H1 (cell line): Measurements from ENCODE around the gene ABLIM1. TPM values are rescaled to one million over a fixed set of nuclear protein-coding genes. Genes with fewer than 3 reads are reported as not detected.

Experiments used
- CTCF ChIA-PET: fragments of 300-600 bp; sonication (Branson Sonifier 250); formaldehyde crosslinking; loops from one replicate; lab custom pipeline; 2021; ENCODE audit not compliant: partially characterized antibody; lab: Charles Lee
- POLR2A ChIA-PET: fragments of 300-600 bp; sonication (Branson Sonifier 250); formaldehyde crosslinking; loops from one replicate; lab custom pipeline; 2021; ENCODE audit warnings: inconsistent platforms; ENCODE audit not compliant: partially characterized antibody; lab: Charles Lee
- DNase-seq, 2 experiments: peaks; one replicate each; pipeline versions ENCODE4 v3.0.0 to v3.0.0-alpha.2; 2010 to 2022; ENCODE audit warnings: low spot score in 2 of 2, low read depth in 1 of 2, mixed read lengths in 1 of 2
- FAIRE-seq: peaks from 2 replicates; lab custom pipeline; 2011; peaks lifted over from hg19 to GRCh38; lab: Jason Lieb, UNC
- H2AFZ ChIP-seq: 2 replicates; pipeline ENCODE4 v1.8.1; 2012; ENCODE audit warnings: low read length, inconsistent platforms
- H2AK5ac ChIP-seq: 2 replicates; pipeline ENCODE4 v1.6.1; 2013; ENCODE audit warnings: low read depth, low read length
- H2BK120ac ChIP-seq: replicated peaks from 2 replicates; pipeline ENCODE3; 2013; ENCODE audit warnings: low read depth, low read length, inconsistent platforms
- H2BK12ac ChIP-seq: 2 replicates; pipeline ENCODE4 v1.6.1; 2013; ENCODE audit warnings: low read depth, low read length
- H2BK15ac ChIP-seq: 2 replicates; pipeline ENCODE4 v1.6.1; 2013; ENCODE audit warnings: low read length
- H2BK20ac ChIP-seq: 2 replicates; pipeline ENCODE4 v1.6.1; 2013; ENCODE audit warnings: low read length
- H2BK5ac ChIP-seq: 2 replicates; pipeline ENCODE4 v1.6.1; 2013; ENCODE audit warnings: low read depth, low read length
- H3K14ac ChIP-seq: 2 replicates; pipeline ENCODE4 v1.6.1; 2013; ENCODE audit warnings: inconsistent platforms; ENCODE audit not compliant: insufficient read length
- H3K18ac ChIP-seq: 2 replicates; pipeline ENCODE4 v1.6.1; 2013; ENCODE audit warnings: low read length; ENCODE audit errors: extremely low read depth
- H3K23ac ChIP-seq: 2 replicates; pipeline ENCODE4 v1.6.1; 2013; ENCODE audit warnings: inconsistent platforms; ENCODE audit not compliant: insufficient read length
- H3K23me2 ChIP-seq: 2 replicates; pipeline ENCODE4 v1.6.1; 2013; ENCODE audit warnings: low read depth, low read length
- H3K27ac ChIP-seq: 2 replicates; pipeline ENCODE4 v1.6.1; 2011; ENCODE audit warnings: low read depth, low read length, inconsistent platforms
- H3K27me3 ChIP-seq, 4 experiments: replicated peaks in 1 of 4; 1 replicate in 1 of 4; 2 replicates in 3 of 4; pipeline versions ENCODE4 v1.6.1 to v1.8.1; 2011 to 2013; ENCODE audit warnings: low read length in 3 of 4, mild to moderate bottlenecking in 3 of 4, inconsistent platforms in 2 of 4, mixed read lengths in 2 of 4, moderate library complexity in 1 of 4; ENCODE audit not compliant: control insufficient read depth in 3 of 4, insufficient read depth in 3 of 4; ENCODE audit errors: extremely low read depth in 1 of 4
- H3K36me3 ChIP-seq, 4 experiments: 2 replicates each; pipeline versions ENCODE4 v1.6.1 to v1.8.1; 2011 to 2013; ENCODE audit warnings: mild to moderate bottlenecking in 4 of 4, low read length in 3 of 4, moderate library complexity in 2 of 4, control low read depth in 1 of 4, inconsistent platforms in 1 of 4; ENCODE audit not compliant: insufficient read depth in 4 of 4, control insufficient read depth in 2 of 4
- H3K4ac ChIP-seq: replicated peaks from 2 replicates; pipeline ENCODE3; 2013; ENCODE audit warnings: low read length, low read depth, mixed read lengths, inconsistent platforms; ENCODE audit not compliant: insufficient read length
- H3K4me1 ChIP-seq, 4 experiments: replicated peaks in 1 of 4; 1 replicate in 1 of 4; 2 replicates in 3 of 4; pipeline versions ENCODE4 v1.6.1 to v1.8.1; 2011 to 2013; ENCODE audit warnings: low read length in 3 of 4, inconsistent platforms in 2 of 4, mixed read lengths in 1 of 4; ENCODE audit not compliant: insufficient read depth in 4 of 4, control insufficient read depth in 3 of 4
- H3K4me2 ChIP-seq, 2 experiments: 2 replicates each; pipeline versions ENCODE4 v1.6.1 to v1.8.1; 2011 to 2013; ENCODE audit warnings: low read depth in 2 of 2, low read length in 2 of 2, control low read depth in 1 of 2, inconsistent platforms in 1 of 2, mild to moderate bottlenecking in 1 of 2; ENCODE audit not compliant: insufficient read depth in 1 of 2
- H3K4me3 ChIP-seq, 4 experiments: fragments of 200-600, 300-600 bp in 1 of 4; sonication (generic), shearing (Covaris generic), sonication (Bioruptor Twin) in 1 of 4; 2 replicates each; pipeline versions ENCODE4 v1.5.1 to v1.8.1; 2011 to 2016; ENCODE audit warnings: low read length in 4 of 4, low read depth in 3 of 4, control low read depth in 2 of 4, inconsistent platforms in 2 of 4, mild to moderate bottlenecking in 2 of 4, mixed read lengths in 1 of 4, moderate library complexity in 1 of 4; ENCODE audit not compliant: insufficient read depth in 2 of 4; ENCODE audit errors: extremely low read depth in 1 of 4
- H3K56ac ChIP-seq: replicated peaks from 2 replicates; pipeline ENCODE3; 2013; ENCODE audit warnings: low read depth, mild to moderate bottlenecking, mixed read lengths, low read length, inconsistent platforms; ENCODE audit not compliant: insufficient read length
- H3K79me1 ChIP-seq: 2 replicates; pipeline ENCODE4 v1.6.1; 2013; ENCODE audit warnings: low read depth, low read length, control low read depth
- H3K79me2 ChIP-seq, 2 experiments: 2 replicates each; pipeline versions ENCODE4 v1.6.1 to v1.8.1; 2012 to 2013; ENCODE audit warnings: low read length in 2 of 2, mild to moderate bottlenecking in 2 of 2, inconsistent platforms in 1 of 2; ENCODE audit not compliant: insufficient read depth in 2 of 2, control insufficient read depth in 1 of 2
- H3K9ac ChIP-seq, 4 experiments: replicated peaks in 1 of 4; 1 replicate in 1 of 4; 2 replicates in 3 of 4; pipeline versions ENCODE4 v1.6.1 to v1.8.1; 2011 to 2013; ENCODE audit warnings: low read depth in 3 of 4, low read length in 3 of 4, control low read depth in 2 of 4, mild to moderate bottlenecking in 2 of 4, moderate library complexity in 2 of 4, inconsistent platforms in 1 of 4; ENCODE audit errors: extremely low read depth in 1 of 4
- H3K9me3 ChIP-seq, 2 experiments: 2 replicates each; pipeline versions ENCODE4 v1.6.1 to v1.8.1; 2012 to 2013; ENCODE audit warnings: mild to moderate bottlenecking in 2 of 2, moderate library complexity in 2 of 2, control low read depth in 1 of 2, inconsistent platforms in 1 of 2, low read depth in 1 of 2, low read length in 1 of 2, mixed read lengths in 1 of 2; ENCODE audit not compliant: insufficient read depth in 2 of 2
- H4K20me1 ChIP-seq, 2 experiments: replicated peaks in 1 of 2; 2 replicates each; pipeline versions ENCODE3 to v1.8.1; 2011 to 2013; ENCODE audit warnings: inconsistent platforms in 2 of 2, low read length in 2 of 2, mild to moderate bottlenecking in 1 of 2; ENCODE audit not compliant: insufficient read depth in 2 of 2, control insufficient read depth in 1 of 2
- H4K5ac ChIP-seq: 2 replicates; pipeline ENCODE4 v1.6.1; 2013; ENCODE audit warnings: low read length, low read depth, mixed read lengths, inconsistent platforms; ENCODE audit not compliant: insufficient read length
- H4K8ac ChIP-seq: 2 replicates; pipeline ENCODE4 v1.8.0; 2013; ENCODE audit warnings: mild to moderate bottlenecking, moderate library complexity, low read length, inconsistent platforms; ENCODE audit not compliant: insufficient read depth; ENCODE audit errors: extremely low read depth
- H4K91ac ChIP-seq: replicated peaks from 2 replicates; pipeline ENCODE3; 2013; ENCODE audit warnings: low read length, mixed read lengths, inconsistent platforms; ENCODE audit not compliant: insufficient read length
- CHD1 ChIP-seq: IDR thresholded peaks from 2 replicates; pipeline ENCODE4 v1.6.1; 2012; ENCODE audit warnings: low read depth, low read length, improper control_type of control experiment
- CTBP2 ChIP-seq: IDR thresholded peaks from 2 replicates; pipeline ENCODE4 v1.7.0; 2011; ENCODE audit warnings: borderline replicate concordance, mild to moderate bottlenecking, moderate library complexity, mixed read lengths, low read length; ENCODE audit not compliant: insufficient read depth, insufficient read length
- KDM4A ChIP-seq: IDR thresholded peaks from one replicate; pipeline ENCODE4 v1.7.1; 2012; ENCODE audit warnings: low read depth, mild to moderate bottlenecking, moderate library complexity, low read length, inconsistent platforms; ENCODE audit not compliant: severe bottlenecking
- KDM5A ChIP-seq: fragments of 200-600 bp; IDR thresholded peaks from 2 replicates; pipeline ENCODE4 v1.7.1; 2012; ENCODE audit warnings: mild to moderate bottlenecking, low read length, inconsistent platforms, mixed read lengths
- NANOG ChIP-seq: IDR thresholded peaks from 2 replicates; pipeline ENCODE4 v1.6.1; 2011; ENCODE audit warnings: low read length, low read depth, mild to moderate bottlenecking, inconsistent platforms; ENCODE audit not compliant: insufficient read depth, poor library complexity, severe bottlenecking
- SP2 ChIP-seq: IDR thresholded peaks from 2 replicates; pipeline ENCODE4 v1.6.1; 2012; ENCODE audit warnings: mild to moderate bottlenecking, low read length, inconsistent platforms
- SP4 ChIP-seq: IDR thresholded peaks from 2 replicates; pipeline ENCODE4 v1.6.1; 2012; ENCODE audit warnings: low read length, inconsistent platforms
- TAF1 ChIP-seq: IDR thresholded peaks from 2 replicates; pipeline ENCODE4 v1.6.1; 2011; ENCODE audit warnings: mild to moderate bottlenecking, low read depth, low read length
- TBP ChIP-seq: IDR thresholded peaks from 2 replicates; pipeline ENCODE4 v1.6.1; 2011; ENCODE audit warnings: low read depth, low read length, improper control_type of control experiment
- WGBS, 2 experiments: shearing (Covaris generic) in 1 of 2; methylation state at CpG; one replicate each; pipeline versions ENCODE4 v1.1.6 to v1.1.7; 2013 to 2015; ENCODE audit warnings: low lambda C conversion rate in 2 of 2, mixed read lengths in 2 of 2, inconsistent platforms in 1 of 2, low coverage in 1 of 2, missing lambda C conversion rate in 1 of 2; ENCODE audit not compliant: insufficient replicate concordance in 2 of 2, insufficient coverage in 1 of 2, insufficient read length in 1 of 2; ENCODE audit errors: extremely low coverage in 1 of 2, missing lambda C conversion rate in 1 of 2; 5-methylcytosine and 5-hydroxymethylcytosine counted together
- polyA plus RNA-seq, 7 experiments: library from polyadenylated mRNA; depleted of rRNA in 3 of 7; stranded (reverse) in 5 of 7; unstranded in 2 of 7; fragments of >200 nt in 5 of 7; fragments of 200-250 nt in 2 of 7; gene quantifications; 1 replicate in 5 of 7; 2 replicates in 1 of 7; 4 replicates in 1 of 7; pipeline versions ENCODE4 v1.2.1 to v1.2.3, GENCODE V29; 2011 to 2013; ENCODE audit warnings: missing spikeins in 2 of 7, mixed read lengths in 2 of 7
- total RNA-seq: library from RNA; stranded (reverse); fragmentation: NEBNext Ultra II Directional; extraction: Animal tissue kit (Norgen Biotek cat#: 25700); gene quantifications from 2 replicates; pipeline ENCODE4 v1.2.1, GENCODE V29; 2021

ABLIM1 gene
- total and polyA plus RNA-seq, 2 of the 8 experiments (the other 6 are each of a cell fraction or from before 2014, with no cell fraction given), result 51.2 to 51.7 TPM

GRCh38 chr10:114576132-114576487 lies 82.0 kb downstream of the ABLIM1 start:
- Histone ChIP-seq H3K79me1 (no peaks in the 10 kb centered on the region), H4K5ac (no peak overlapping the region), H2BK12ac (no peak overlapping the region), H3K79me2 (no peaks in the 10 kb centered on the region), H3K56ac (no peak overlapping the region), H4K8ac (no peak overlapping the region), H4K91ac (no peak overlapping the region), H2AK5ac (no peak overlapping the region), H3K4ac (no peak overlapping the region), H2BK5ac (no peak overlapping the region), H2BK20ac (no peak overlapping the region), H3K9ac (no peak overlapping the region), H2AFZ (no peak overlapping the region), H3K4me2 (no peak overlapping the region), H4K20me1 (no peaks in the 10 kb centered on the region), H2BK120ac (no peak overlapping the region), H3K36me3 (no peaks in the 10 kb centered on the region), H3K4me3 (no peak overlapping the region), H3K27me3 (no peaks in the 10 kb centered on the region), H3K9me3 (no peaks in the 10 kb centered on the region), H3K23ac (no peak overlapping the region), H3K14ac (no peak overlapping the region), H2BK15ac (no peak overlapping the region), H3K18ac (no peak overlapping the region), H3K4me1 (peaks cover 0 to 3% (median 0%) of the 10 kb centered on the region in 4 experiments; a peak in 1 of 7 replicates), H3K23me2 (no peaks in the 10 kb centered on the region; the same call in 1 of the 2 replicates), H3K27ac (no peak overlapping the region)
- TF ChIP-seq NANOG, result no peak
- no peak for TF ChIP-seq SP2
- no peak for TF ChIP-seq CHD1
- no peak for TF ChIP-seq TBP
- TF ChIP-seq TAF1, result no peak
- TF ChIP-seq SP4, result no peak
- TF ChIP-seq CTBP2, result no peak
- TF ChIP-seq KDM5A, result no peak
- TF ChIP-seq KDM4A, result no peak
- 98% methylated on average over 2 of the region's 2 CpGs; no CpG with 5 or more reads in 1 of the 2 experiments for WGBS, 2 experiments
- ChIA-PET POLR2A (no interaction called here), CTCF (interaction anchor here (0.6 to 2.4 kb wide), 5 partner anchors 25 to 188 kb away, joined by 3 to 11 read pairs (median 3); no protein-coding TSS in a partner anchor)
- FAIRE-seq (no peak), DNase-seq (no peak)
